H1 (cell line): ENCODE data around the gene CCDC9B. TPM values are rescaled to one million over a fixed set of nuclear protein-coding genes. Genes with fewer than 3 reads are reported as not detected.

ENCODE experiments used
- CHD1 ChIP-seq: IDR thresholded peaks from 2 replicates; pipeline ENCODE4 v1.6.1; 2012; ENCODE audit warnings: low read depth, low read length, improper control_type of control experiment
- KDM1A ChIP-seq: fragments of 200-600, 300-600 bp; sonication (generic); IDR thresholded peaks from 2 replicates; pipeline ENCODE4 v1.7.1; 2016; ENCODE audit warnings: mild to moderate bottlenecking, low read length, borderline replicate concordance
- KDM4A ChIP-seq: IDR thresholded peaks from one replicate; pipeline ENCODE4 v1.7.1; 2012; ENCODE audit warnings: low read depth, mild to moderate bottlenecking, moderate library complexity, low read length, inconsistent platforms; ENCODE audit not compliant: severe bottlenecking
- RBBP5 ChIP-seq: IDR thresholded peaks from 2 replicates; pipeline ENCODE4 v1.7.1; 2012; ENCODE audit warnings: low read depth, mild to moderate bottlenecking, inconsistent platforms, low read length, moderate library complexity, borderline replicate concordance
- SP2 ChIP-seq: IDR thresholded peaks from 2 replicates; pipeline ENCODE4 v1.6.1; 2012; ENCODE audit warnings: mild to moderate bottlenecking, low read length, inconsistent platforms
- TAF1 ChIP-seq: IDR thresholded peaks from 2 replicates; pipeline ENCODE4 v1.6.1; 2011; ENCODE audit warnings: mild to moderate bottlenecking, low read depth, low read length
- polyA plus RNA-seq, 7 experiments: library from polyadenylated mRNA; depleted of rRNA in 3 of 7; stranded (reverse) in 5 of 7; unstranded in 2 of 7; fragments of >200 nt in 5 of 7; fragments of 200-250 nt in 2 of 7; gene quantifications; 1 replicate in 5 of 7; 2 replicates in 1 of 7; 4 replicates in 1 of 7; pipeline versions ENCODE4 v1.2.1 to v1.2.3, GENCODE V29; 2011 to 2013; ENCODE audit warnings: missing spikeins in 2 of 7, mixed read lengths in 2 of 7
- total RNA-seq: library from RNA; stranded (reverse); fragmentation: NEBNext Ultra II Directional; extraction: Animal tissue kit (Norgen Biotek cat#: 25700); gene quantifications from 2 replicates; pipeline ENCODE4 v1.2.1, GENCODE V29; 2021
- TF ChIP-seq, protein P1 (sequence below): fragments of 300-600 bp; sonication (generic); IDR thresholded peaks from 2 replicates; pipeline ENCODE4 v1.7.1; 2012; ENCODE audit warnings: low read length, moderate library complexity, mild to moderate bottlenecking, inconsistent platforms; ENCODE audit not compliant: insufficient replicate concordance
- TF ChIP-seq, protein P2 (sequence below): IDR thresholded peaks from 2 replicates; pipeline ENCODE4 v1.6.1; 2012; ENCODE audit warnings: inconsistent platforms

CCDC9B gene
- total and polyA plus RNA-seq, 2 of the 8 experiments (the other 6 are each of a cell fraction or from before 2014, with no cell fraction given): 0.45 to 0.78 TPM

DNA sequence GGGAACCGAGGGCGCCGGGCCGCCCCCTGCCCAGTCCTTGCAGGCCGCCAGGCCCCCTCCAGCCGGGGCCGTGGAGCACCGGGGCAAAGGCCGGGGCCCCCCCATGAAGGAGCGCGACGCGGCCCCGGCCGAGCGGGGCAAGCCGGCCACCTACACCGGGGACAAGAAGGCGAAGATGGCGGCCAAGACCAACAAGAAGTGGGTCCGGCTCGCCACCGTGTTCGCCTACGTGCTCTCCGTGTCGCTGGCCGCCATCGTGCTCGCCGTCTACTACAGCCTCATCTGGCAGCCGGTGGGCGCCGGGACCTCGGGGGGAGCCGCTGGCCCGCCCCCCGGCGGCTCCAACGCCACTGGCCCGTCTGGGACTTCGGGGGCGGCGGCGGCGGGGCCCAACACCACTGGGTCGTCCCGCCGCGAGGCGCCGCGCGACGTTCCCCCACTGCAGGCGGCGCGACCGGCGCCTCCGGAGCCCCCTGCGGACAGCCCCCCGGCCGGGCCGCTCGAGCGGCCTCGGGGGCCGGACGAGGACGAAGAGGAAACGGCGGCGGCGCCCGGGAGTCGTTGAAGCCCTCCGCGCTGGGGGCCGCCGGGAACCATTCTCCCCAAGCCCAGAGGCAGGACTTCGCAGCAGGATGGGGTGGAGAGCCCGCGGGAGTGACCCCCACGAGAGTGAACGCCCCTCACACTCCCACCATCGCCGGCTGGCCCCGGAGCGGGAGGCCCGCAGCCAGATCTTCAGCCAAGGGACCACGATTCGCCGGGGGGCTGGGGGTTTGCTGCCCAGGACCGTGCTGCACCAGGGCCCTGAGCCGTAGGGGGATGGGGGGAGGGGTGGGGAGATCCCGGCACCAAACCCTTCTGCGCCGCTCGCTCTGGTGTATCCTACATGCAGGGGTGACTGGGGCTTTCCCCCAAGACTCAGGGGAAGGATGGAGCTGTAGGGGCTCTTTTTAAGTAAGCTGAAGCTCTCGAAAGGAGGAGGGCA is 16.5 kb downstream of the CCDC9B start (continued):
- TF ChIP-seq, protein P1, sequence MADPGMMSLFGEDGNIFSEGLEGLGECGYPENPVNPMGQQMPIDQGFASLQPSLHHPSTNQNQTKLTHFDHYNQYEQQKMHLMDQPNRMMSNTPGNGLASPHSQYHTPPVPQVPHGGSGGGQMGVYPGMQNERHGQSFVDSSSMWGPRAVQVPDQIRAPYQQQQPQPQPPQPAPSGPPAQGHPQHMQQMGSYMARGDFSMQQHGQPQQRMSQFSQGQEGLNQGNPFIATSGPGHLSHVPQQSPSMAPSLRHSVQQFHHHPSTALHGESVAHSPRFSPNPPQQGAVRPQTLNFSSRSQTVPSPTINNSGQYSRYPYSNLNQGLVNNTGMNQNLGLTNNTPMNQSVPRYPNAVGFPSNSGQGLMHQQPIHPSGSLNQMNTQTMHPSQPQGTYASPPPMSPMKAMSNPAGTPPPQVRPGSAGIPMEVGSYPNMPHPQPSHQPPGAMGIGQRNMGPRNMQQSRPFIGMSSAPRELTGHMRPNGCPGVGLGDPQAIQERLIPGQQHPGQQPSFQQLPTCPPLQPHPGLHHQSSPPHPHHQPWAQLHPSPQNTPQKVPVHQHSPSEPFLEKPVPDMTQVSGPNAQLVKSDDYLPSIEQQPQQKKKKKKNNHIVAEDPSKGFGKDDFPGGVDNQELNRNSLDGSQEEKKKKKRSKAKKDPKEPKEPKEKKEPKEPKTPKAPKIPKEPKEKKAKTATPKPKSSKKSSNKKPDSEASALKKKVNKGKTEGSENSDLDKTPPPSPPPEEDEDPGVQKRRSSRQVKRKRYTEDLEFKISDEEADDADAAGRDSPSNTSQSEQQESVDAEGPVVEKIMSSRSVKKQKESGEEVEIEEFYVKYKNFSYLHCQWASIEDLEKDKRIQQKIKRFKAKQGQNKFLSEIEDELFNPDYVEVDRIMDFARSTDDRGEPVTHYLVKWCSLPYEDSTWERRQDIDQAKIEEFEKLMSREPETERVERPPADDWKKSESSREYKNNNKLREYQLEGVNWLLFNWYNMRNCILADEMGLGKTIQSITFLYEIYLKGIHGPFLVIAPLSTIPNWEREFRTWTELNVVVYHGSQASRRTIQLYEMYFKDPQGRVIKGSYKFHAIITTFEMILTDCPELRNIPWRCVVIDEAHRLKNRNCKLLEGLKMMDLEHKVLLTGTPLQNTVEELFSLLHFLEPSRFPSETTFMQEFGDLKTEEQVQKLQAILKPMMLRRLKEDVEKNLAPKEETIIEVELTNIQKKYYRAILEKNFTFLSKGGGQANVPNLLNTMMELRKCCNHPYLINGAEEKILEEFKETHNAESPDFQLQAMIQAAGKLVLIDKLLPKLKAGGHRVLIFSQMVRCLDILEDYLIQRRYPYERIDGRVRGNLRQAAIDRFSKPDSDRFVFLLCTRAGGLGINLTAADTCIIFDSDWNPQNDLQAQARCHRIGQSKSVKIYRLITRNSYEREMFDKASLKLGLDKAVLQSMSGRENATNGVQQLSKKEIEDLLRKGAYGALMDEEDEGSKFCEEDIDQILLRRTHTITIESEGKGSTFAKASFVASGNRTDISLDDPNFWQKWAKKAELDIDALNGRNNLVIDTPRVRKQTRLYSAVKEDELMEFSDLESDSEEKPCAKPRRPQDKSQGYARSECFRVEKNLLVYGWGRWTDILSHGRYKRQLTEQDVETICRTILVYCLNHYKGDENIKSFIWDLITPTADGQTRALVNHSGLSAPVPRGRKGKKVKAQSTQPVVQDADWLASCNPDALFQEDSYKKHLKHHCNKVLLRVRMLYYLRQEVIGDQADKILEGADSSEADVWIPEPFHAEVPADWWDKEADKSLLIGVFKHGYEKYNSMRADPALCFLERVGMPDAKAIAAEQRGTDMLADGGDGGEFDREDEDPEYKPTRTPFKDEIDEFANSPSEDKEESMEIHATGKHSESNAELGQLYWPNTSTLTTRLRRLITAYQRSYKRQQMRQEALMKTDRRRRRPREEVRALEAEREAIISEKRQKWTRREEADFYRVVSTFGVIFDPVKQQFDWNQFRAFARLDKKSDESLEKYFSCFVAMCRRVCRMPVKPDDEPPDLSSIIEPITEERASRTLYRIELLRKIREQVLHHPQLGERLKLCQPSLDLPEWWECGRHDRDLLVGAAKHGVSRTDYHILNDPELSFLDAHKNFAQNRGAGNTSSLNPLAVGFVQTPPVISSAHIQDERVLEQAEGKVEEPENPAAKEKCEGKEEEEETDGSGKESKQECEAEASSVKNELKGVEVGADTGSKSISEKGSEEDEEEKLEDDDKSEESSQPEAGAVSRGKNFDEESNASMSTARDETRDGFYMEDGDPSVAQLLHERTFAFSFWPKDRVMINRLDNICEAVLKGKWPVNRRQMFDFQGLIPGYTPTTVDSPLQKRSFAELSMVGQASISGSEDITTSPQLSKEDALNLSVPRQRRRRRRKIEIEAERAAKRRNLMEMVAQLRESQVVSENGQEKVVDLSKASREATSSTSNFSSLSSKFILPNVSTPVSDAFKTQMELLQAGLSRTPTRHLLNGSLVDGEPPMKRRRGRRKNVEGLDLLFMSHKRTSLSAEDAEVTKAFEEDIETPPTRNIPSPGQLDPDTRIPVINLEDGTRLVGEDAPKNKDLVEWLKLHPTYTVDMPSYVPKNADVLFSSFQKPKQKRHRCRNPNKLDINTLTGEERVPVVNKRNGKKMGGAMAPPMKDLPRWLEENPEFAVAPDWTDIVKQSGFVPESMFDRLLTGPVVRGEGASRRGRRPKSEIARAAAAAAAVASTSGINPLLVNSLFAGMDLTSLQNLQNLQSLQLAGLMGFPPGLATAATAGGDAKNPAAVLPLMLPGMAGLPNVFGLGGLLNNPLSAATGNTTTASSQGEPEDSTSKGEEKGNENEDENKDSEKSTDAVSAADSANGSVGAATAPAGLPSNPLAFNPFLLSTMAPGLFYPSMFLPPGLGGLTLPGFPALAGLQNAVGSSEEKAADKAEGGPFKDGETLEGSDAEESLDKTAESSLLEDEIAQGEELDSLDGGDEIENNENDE: no peak
- TF ChIP-seq SP2 (no peak), TAF1 (0 out of 2 replicates have a peak, but pooled peaks have one; percentile 3), KDM4A (peak; percentile 87), KDM1A (no peak), CHD1 (no peak), RBBP5 (0 out of 2 replicates have a peak, but pooled peaks have one; percentile 20)
- TF ChIP-seq, protein P2, sequence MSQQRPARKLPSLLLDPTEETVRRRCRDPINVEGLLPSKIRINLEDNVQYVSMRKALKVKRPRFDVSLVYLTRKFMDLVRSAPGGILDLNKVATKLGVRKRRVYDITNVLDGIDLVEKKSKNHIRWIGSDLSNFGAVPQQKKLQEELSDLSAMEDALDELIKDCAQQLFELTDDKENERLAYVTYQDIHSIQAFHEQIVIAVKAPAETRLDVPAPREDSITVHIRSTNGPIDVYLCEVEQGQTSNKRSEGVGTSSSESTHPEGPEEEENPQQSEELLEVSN: 0 out of 2 replicates have a peak, but pooled peaks have one; percentile 49
